ENCODE results near the gene KLHL33.

The KLHL33 gene

DNA sequence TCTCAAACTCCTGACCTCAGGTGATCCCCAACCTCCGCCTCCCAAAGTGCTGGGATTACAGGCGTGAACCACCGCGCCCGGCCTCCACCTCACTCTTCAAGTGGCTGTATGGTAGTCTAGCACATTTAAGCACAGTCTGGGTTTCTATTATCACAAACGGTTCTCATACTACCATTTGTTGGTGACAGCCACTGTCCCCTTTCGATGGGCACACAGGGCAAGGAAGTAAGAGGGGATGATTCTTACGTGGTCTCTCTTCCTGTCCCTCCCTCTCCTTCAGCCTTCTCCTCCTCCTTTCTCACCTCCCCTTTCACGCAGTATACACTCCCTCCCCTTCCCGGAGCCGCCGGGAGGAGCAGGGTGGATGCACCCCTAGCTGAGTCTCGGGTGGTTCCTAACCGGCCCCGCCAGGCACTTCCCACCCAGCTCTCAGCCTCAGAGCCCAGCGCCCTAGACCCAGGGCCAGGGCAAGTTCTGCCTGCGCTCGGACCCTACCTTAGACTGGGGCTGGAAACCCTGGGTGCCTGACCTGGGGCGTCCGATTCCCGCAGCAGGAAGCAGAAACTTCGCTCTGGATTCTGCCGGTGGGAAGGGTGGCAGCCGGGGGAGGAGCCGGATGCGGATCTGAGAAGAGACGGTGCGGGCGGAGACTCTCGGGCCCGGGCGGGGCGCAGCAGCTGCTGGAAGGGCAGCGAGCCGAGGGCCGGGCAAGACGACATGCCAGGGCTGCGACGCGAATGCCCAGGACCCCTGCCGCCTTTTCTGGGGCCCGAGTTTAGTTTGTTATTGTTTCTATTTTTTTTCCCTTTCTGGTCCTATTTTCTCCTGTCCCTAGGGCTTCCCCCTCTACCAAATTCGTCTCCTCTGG, 22.9 kb downstream of the KLHL33 start, which contains the start of gene TEP1:
TEP1 (minus strand) TSS at position 626 of the 868 bp plus-strand sequence. CDS start 5,062 bp downstream, outside the sequence.
- DNase-seq = no peak

DNA sequence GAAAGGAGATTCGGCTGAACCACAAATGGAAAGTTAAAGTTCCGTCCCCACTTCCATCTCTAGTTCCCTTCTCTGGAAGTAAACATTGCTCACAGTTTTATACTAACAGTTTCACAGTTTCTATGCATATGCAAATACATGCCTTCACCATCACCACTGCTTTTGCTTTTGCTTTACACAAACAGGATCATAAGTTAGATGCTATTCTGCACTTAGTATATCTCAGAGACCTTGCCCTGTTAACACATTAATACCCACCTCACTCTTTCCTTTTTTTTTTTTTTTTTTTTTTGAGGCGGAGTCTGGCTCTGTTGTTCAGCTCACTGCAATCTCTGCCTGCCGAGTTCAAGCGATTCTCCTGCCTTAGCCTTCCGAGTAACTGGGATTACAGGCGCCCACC, 23.6 kb downstream of the KLHL33 start:
- no peak for DNase-seq

GRCh38 chr14:20409226-20409625, 26.7 kb downstream of the KLHL33 start:
- DNase-seq = no peak

DNA sequence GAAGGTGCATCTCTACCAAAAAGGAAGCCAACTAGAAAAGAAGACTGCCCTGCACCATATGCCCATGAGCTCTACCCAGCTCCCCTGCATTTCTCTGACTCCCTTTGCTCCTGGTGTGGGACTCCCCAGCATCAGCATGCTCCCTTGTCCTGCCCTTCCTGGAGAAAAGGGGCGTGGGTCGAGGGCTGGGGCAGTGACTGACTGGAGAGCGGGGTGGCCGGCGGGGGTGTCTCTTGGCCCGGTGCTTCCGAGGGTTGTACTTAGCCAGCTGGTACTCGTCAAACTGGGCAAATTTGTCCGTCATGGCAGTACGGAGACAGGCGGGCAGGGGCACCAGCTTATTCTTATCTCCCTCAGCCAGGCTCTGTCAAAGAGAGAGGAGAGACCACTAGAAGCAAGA, 32.4 kb downstream of the KLHL33 start:
- no peak for DNase-seq

DNA sequence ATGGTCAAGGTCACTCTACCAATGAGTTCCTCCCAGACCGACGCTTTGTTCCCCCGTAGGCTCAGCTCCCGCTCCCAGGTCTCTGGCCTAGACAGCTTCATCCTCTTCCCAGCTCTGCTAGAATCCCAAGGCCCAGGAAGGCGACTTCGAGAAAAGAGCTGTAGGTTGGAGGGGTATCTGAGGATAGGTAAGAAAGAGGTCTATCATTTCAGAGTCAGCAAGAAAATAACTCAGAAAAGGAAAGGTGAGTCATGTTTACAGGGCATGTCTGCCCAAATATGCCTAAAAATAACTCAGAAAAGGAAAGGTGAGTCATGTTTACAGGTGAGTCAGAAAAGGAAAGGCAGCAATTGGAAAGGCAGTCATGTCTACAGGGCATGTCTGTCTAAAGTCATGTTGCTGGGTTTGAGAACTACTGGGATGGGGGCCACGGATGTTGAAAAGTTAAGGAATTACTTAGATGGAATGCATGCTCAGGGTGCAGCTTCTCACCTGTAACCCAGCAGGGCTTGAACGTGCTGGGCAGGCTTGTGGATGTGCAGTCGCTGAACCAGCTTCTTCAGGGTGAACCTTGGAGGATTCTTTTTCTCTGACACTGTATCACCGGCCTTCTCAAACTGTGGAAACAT, 34.9 kb downstream of the KLHL33 start:
- no peak for DNase-seq

- no peak for DNase-seq
Measured at GRCh38 chr14:20400589-20400964, 35.4 kb downstream of the KLHL33 start.

- DNase-seq = no peak
Measured at GRCh38 chr14:20397511-20397910, 38.5 kb downstream of the KLHL33 start.

DNA sequence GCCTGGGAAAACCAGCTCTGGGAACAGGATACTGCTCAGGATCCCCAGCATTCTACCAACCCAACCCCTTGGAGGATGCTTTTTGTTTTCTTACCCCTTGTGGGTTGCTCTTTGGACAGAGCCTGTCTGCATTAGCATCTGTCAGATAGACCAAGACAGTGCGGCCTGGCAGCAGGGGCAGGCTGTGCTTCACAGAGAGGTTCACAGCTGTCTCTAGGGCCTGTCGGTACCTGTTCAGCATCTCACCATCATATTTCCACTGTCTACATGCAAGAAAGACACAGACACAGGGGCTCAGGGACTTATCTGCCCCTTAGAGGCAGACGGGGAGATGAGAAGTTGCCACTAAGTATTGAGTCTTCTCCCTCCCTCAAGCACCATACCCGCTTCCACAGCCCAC, 44.5 kb downstream of the KLHL33 start:
- no peak for DNase-seq

- DNase-seq = no peak
Measured at GRCh38 chr14:20388159-20388558, 47.8 kb downstream of the KLHL33 start.

DNA sequence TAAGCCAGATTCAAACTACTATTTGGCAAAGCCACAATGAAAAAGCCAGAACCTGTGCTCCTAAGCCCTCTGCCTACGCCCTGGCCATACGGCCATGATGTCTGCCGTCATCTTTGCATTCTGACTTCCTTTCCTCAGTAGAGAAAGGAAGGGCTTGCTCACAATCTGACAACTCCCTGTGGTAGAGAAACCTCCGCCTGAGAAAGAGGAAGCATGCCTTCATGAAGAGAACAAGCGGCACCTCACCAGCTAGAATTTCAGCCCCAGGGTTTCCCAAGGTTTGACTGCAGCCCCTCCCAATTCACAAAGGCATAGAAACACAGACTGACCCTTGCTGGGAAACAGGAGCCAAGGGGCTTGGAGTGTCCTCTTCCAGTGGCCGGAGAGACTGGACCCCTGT, 48.4 kb downstream of the KLHL33 start:
- DNase-seq = no peak

DNA sequence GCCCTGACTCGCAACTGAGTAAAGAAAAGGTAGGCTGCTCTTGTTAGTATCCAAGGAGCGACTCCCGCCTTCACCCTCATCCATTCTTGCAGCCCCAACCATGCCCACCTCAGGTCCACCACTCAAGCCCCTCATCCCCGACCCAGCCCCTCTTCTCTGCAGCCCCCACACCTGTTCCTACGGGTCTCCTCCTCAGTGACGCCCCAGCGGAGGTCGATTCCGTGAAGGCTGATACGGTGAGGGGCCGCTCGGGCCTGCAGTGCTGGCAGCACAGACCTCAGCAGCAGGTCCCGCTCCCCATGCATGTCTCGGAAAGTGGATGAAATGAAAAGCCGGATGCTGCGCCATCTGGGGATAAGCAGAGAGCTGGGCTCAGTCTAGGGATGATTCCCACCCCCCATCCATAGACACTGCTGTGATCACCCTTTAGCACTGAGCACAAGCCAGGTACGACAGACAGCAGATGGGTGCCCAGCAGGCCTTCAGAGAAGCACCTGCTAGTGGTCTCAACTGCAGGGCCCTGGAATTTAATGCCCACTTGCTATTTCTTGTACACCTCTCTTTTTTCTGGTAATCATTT, 49.6 kb downstream of the KLHL33 start:
- DNase-seq = no peak

- DNase-seq = no peak
Measured at GRCh38 chr14:20384886-20385285, 51.1 kb downstream of the KLHL33 start.

- DNase-seq = no peak
Measured at GRCh38 chr14:20384321-20384720, 51.6 kb downstream of the KLHL33 start.

GRCh38 chr14:20383636-20384035, 52.3 kb downstream of the KLHL33 start:
- no peak for DNase-seq

DNA sequence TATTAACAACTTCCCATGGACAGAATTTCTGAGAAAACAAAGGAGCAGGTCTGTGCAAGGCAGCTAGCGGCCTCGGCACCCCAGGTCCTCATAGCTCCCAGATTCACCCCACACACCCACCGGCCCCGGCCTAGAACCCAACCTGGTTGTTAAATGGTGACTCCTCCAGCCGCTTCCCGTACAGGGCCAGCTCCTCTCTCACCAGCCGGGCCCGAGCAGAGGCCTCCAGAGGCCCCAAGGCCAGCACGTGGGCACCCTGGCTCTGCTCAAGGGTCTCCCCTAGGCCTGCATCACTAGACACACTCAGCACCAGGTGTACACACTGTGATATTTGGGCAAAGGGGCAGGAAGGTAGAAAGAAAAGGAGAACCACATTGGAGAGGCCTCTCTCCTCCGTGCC, 52.9 kb downstream of the KLHL33 start:
- DNase-seq = no peak

DNA sequence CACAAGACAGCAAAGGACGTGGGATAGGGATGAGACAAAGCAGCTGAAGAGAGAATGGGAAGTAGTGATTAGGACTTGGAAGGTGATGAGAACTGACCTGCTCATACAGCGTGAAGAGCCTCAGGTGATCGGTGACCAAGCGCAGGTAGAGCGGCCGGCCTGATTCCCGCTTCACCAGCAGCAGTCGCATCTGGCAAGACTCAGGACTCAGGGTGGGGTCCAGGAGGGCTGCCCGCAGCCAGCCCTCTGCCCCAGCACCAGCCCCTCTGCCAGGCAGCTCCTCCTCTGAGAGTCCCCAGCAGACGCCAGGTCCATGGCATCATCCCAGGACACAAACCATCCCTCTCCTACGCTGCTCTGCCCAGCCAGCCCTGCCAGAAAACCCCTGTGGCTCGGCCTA, 53.4 kb downstream of the KLHL33 start:
- no peak for DNase-seq

- no peak for DNase-seq
Measured at GRCh38 chr14:20381341-20381740, 54.6 kb downstream of the KLHL33 start.

GRCh38 chr14:20380681-20381080, 55.3 kb downstream of the KLHL33 start:
- DNase-seq = no peak

GRCh38 chr14:20379743-20380142, 56.2 kb downstream of the KLHL33 start:
- no peak for DNase-seq

DNA sequence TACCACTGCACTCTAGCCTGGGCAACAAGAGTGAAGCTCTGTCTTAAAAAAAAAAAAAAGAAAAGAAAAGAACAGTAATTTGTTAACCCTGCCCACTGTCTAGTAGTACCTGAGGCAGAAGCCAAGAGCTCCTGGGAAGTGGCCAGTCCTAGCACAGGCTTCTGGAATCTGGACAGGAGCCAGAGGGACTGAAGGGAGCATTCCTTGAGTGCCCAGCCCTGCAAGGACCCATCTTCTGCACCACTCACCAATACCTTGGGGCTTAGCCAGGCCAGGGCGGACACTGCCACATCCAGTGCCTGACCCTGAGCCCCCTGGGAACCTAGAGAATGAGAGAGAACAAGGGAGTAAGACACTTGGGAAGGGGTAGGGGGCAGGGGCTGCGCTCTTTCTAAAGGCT, 58.8 kb downstream of the KLHL33 start:
- DNase-seq = no peak

DNA sequence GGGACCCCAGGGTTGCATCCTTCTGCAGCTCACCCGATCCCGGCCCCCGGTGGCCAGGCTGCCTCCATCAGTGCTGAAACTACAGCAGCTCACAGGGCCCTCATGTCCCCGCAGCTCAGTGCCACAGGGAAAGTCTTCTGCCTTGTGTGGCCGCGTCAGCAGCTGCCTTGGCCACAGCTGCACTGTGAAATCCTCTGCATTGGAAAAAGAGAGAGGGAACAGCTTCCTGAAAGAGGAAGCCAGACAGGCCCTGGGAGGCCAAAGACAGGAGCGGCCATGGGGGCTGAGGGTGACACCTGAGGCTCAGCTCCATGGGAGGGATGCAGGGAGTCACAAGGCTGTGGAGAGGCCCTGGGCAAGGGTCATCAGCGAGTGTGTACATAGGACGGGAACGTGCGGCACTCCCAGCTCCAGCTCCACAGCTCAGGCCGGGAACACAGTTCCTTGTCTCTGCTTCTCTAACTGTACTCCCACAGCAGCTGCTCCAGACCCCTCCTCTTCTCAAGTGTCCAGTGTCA, 59.8 kb downstream of the KLHL33 start:
- DNase-seq = no peak
